ENCODE results near the gene PDE4D.
"Not testable (repeated sequence)": the region's sequence is repeated elsewhere in the genome, so short reads cannot be mapped to it uniquely, and the experiment has no call there.

Gene PDE4D

GRCh38 chr5:58958701-58959100 is 934.8 kb downstream of the PDE4D start:
- Mint-ChIP-seq H3K4me3 (no peak overlapping the region), H3K27ac (no peak overlapping the region), H3K27me3 (no peaks in the 10 kb centered on the region), H3K4me1 (no peaks in the 10 kb centered on the region), H3K36me3 (no peaks in the 10 kb centered on the region), H3K9me3 (no peaks in the 10 kb centered on the region)
- CTCF ChIA-PET = no interaction called here
- no peak for DNase-seq

DNA sequence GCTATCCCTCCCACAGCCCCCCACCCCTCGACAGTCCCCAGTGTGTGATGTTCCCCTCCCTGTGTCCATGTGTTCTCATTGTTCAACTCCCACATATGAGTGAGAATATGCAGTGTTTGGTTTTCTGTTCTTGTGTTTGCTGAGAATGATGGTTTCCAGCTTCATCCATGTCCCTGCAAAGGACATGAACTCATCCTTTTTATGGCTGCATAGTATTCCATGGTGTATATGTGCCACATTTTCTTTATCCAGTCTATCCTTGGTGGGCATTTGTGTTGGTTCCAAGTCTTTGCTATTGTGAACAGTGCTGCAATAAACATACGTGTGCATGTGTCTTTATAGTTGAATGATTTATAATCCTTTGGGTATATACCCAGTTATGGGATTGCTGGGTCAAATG is 940.3 kb downstream of the PDE4D start:
- H3K36me3 Mint-ChIP-seq, DNase-seq, H3K4me1 Mint-ChIP-seq, H3K27me3 Mint-ChIP-seq, H3K4me3 Mint-ChIP-seq, H3K27ac Mint-ChIP-seq, H3K9me3 Mint-ChIP-seq, CTCF ChIA-PET: not testable (repeated sequence)

- Mint-ChIP-seq H3K27me3 (peaks cover 4% of the 10 kb centered on the region), H3K9me3 (no peaks in the 10 kb centered on the region), H3K36me3 (no peaks in the 10 kb centered on the region), H3K4me3 (no peak overlapping the region), H3K27ac (no peak overlapping the region), H3K4me1 (no peaks in the 10 kb centered on the region)
- DNase-seq = no peak
- CTCF ChIA-PET = no interaction called here
Measured at GRCh38 chr5:58950224-58950623, 943.3 kb downstream of the PDE4D start.

DNA sequence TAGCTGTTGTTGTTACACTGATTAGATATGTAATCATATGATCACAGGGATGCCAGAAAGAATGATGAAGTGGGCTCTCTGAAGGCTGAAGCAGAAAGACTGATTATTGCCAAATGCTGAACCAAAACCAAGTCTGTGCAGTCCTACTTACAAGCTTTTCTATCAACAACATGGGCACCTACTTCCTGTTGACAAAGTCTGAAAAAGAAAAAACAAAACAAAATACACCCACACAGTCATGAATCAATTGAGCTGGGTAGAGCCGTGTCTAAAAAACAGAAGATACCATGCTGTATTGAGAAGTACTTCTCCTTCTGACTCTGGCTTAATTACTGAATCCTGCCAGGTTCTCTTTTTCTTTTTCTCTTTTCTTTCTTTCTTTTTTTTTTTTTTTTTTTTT is 947.3 kb downstream of the PDE4D start:
- no peak overlapping the region for H3K27ac Mint-ChIP-seq
- no peaks in the 10 kb centered on the region for H3K4me1 Mint-ChIP-seq
- no peak overlapping the region for H3K4me3 Mint-ChIP-seq
- H3K9me3 Mint-ChIP-seq = no peaks in the 10 kb centered on the region
- CTCF ChIA-PET = no interaction called here
- DNase-seq = no peak
- no peaks in the 10 kb centered on the region for H3K27me3 Mint-ChIP-seq
- no peaks in the 10 kb centered on the region for H3K36me3 Mint-ChIP-seq

GRCh38 chr5:58944221-58944620 is 949.3 kb downstream of the PDE4D start:
- Mint-ChIP-seq H3K9me3 (no peaks in the 10 kb centered on the region), H3K27me3 (no peaks in the 10 kb centered on the region), H3K4me1 (no peaks in the 10 kb centered on the region), H3K27ac (no peak overlapping the region), H3K36me3 (no peaks in the 10 kb centered on the region), H3K4me3 (no peak overlapping the region)
- no peak for DNase-seq
- CTCF ChIA-PET = no interaction called here

GRCh38 chr5:58940446-58940845 is 953.1 kb downstream of the PDE4D start:
- H3K27ac Mint-ChIP-seq = no peak overlapping the region
- no peaks in the 10 kb centered on the region for H3K27me3 Mint-ChIP-seq
- no peaks in the 10 kb centered on the region for H3K36me3 Mint-ChIP-seq
- H3K4me1 Mint-ChIP-seq = no peaks in the 10 kb centered on the region
- peaks cover 2% of the 10 kb centered on the region for H3K9me3 Mint-ChIP-seq
- CTCF ChIA-PET = no interaction called here
- no peak overlapping the region for H3K4me3 Mint-ChIP-seq
- no peak for DNase-seq

DNA sequence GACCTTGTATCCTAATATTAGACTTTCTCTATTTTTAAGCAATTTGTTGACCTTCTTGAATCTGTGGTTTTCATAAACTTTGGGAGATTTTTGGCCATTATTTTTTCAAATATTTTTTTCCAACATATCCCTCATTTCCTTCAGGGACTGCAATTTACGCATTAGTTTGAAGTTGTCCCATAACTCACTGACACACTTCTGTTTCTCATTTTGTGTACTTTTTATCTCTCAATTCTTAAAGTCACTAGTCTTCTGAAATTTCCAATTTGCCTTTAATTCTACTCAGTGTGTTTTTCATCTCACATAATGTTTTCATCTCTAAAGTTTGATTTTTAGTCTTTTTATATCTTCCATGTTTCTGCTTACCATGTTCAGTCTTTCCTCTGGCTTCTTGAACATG is 953.9 kb downstream of the PDE4D start:
- Mint-ChIP-seq H3K4me1 (peaks cover 6% of the 10 kb centered on the region), H3K4me3 (no peak overlapping the region), H3K27me3 (no peaks in the 10 kb centered on the region), H3K9me3 (peaks cover 2% of the 10 kb centered on the region), H3K36me3 (no peaks in the 10 kb centered on the region), H3K27ac (no peak overlapping the region)
- DNase-seq = no peak
- CTCF ChIA-PET = no interaction called here

- Mint-ChIP-seq H3K27me3 (no peaks in the 10 kb centered on the region), H3K36me3 (no peaks in the 10 kb centered on the region), H3K27ac (no peak overlapping the region), H3K4me3 (no peak overlapping the region), H3K4me1 (peaks cover 14% of the 10 kb centered on the region), H3K9me3 (peaks cover 2% of the 10 kb centered on the region)
- CTCF ChIA-PET = no interaction called here
- no peak for DNase-seq
Measured at GRCh38 chr5:58938563-58939424, 954.7 kb downstream of the PDE4D start.

DNA sequence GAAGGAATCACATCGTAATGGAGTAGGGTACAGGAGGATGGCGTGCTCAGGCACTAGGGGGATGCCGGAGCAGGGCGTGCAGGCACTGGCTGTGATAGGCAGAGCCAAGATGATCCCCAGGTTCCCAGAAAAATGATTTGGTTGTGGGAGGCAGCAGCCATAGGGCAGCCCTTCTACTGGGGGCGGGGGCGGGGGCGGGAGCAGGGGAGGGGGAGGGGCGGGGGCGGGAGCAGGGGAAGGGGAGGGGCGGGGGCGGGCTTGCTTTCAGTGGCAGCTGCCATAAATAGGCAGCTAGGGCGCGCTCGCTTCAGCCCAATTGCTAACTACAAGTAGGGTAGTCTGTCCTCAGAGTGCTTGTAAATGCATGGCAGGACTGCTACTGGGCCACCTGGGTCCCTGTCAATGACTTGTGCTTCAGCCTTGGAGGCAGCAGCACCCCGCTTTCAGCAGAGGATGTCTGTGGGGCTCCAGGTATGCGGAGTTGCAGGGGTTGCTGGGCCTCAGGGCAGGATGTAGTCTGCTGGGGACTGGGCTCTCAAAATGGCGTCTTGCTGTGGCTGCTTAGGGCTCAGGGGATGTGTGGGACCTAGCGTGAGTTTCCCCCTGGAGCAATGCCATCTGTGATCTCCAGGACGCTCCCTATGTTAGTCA is 956.4 kb downstream of the PDE4D start:
- no peak for DNase-seq
- Mint-ChIP-seq H3K9me3 (peaks cover 2% of the 10 kb centered on the region), H3K27me3 (peaks cover 3% of the 10 kb centered on the region), H3K4me3 (no peak overlapping the region), H3K27ac (no peak overlapping the region), H3K36me3 (no peaks in the 10 kb centered on the region), H3K4me1 (peaks cover 14% of the 10 kb centered on the region)
- CTCF ChIA-PET = no interaction called here

DNA sequence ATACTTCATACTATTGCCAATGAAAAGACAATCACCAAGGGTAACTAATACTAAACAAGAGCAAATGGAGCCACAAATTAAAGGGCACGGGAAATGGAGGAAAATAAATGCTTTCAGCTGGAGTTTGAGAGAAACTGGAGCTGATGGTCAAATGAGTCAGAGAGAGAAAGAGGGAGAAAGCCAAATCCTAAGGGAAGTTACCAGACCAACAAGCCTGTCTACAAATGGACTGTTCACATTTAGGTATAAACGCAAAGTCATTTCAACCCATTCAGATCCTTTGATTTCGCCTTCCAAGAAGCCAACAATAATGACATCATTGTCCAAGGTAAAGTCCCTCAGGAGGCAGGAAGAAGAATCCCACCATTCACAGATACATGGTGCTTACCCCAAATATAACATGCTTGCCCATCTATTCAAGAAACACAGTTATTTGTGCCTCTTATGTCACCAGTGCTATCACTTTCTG is 958.9 kb downstream of the PDE4D start:
- CTCF ChIA-PET = no interaction called here
- Mint-ChIP-seq H3K27ac (no peak overlapping the region), H3K9me3 (peaks cover 2% of the 10 kb centered on the region), H3K4me3 (no peak overlapping the region), H3K4me1 (peaks cover 14% of the 10 kb centered on the region), H3K27me3 (peaks cover 10% of the 10 kb centered on the region), H3K36me3 (no peaks in the 10 kb centered on the region)
- DNase-seq = no peak

DNA sequence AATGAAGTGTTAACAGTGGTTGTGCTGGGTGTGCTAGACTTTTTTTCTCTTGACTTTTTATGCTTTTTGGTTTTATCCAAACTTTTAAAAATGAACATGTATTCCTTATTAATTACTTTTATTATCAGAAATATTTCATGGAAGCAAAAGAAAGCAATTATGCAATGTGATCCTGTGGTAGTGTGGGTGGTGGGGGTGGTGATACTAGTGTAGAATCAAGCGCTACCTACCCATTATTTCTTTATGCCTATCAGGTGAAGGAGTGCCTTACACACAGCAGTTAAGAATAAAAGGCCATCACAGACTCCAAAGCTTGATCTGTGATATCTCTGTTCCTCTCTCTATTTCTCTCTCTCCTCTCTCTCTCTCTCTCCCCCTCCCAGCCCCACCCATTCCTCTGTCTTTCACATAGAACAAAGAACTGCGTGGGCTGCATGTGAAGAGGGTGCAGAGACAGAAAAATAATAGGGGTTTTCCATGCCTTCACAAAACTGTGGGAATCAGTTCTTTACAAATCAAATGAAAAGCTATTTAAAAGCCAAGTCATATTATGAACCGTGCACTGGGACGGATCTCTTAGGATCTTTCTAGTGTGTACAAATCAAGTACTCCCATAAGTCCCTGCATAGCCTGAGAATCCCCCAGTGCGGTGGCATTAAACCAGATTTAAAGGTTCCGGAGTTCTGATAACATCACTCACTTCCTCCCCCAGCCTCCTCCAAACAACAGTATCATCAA is 959.5 kb downstream of the PDE4D start:
- Mint-ChIP-seq H3K27ac (no peak overlapping the region), H3K36me3 (no peaks in the 10 kb centered on the region), H3K4me3 (no peak overlapping the region), H3K9me3 (peaks cover 2% of the 10 kb centered on the region), H3K27me3 (peaks cover 10% of the 10 kb centered on the region), H3K4me1 (peaks cover 14% of the 10 kb centered on the region)
- peak; percentile 44 for DNase-seq
- CTCF ChIA-PET = no interaction called here

DNA sequence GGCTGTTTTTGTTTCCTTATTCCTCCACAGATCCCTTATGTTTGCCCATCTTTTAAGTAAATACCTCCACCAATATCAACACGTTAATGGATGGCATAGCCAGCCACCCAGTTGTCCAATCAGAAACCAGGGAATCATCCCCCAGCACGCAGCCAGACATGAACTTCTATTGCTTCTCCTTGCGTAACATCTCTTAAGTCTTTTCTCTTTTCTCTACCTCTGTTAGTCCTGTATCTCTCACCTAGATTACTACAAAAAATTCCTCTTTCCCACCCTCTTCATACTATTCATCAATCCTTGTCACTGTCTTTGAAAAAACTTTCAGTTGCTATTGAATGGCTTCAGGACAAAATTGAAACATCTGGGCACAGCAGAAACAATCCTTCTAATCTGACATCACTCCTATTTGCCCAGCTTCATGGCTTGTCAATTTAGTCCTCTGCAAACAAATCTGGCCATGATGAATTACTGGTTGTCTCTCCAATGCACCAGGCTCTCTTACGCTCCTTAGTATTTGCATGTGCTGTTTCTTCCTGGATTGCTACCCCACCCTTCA is 961.4 kb downstream of the PDE4D start:
- DNase-seq = no peak
- H3K27me3 Mint-ChIP-seq = peaks cover 10% of the 10 kb centered on the region
- no peak overlapping the region for H3K27ac Mint-ChIP-seq
- no peaks in the 10 kb centered on the region for H3K36me3 Mint-ChIP-seq
- H3K4me3 Mint-ChIP-seq = no peak overlapping the region
- H3K4me1 Mint-ChIP-seq = peaks cover 14% of the 10 kb centered on the region
- CTCF ChIA-PET = interaction anchor here (1.3 kb wide), 1 partner anchor 46 kb away, joined by 3 read pairs; no protein-coding TSS in a partner anchor
- peaks cover 2% of the 10 kb centered on the region for H3K9me3 Mint-ChIP-seq

DNA sequence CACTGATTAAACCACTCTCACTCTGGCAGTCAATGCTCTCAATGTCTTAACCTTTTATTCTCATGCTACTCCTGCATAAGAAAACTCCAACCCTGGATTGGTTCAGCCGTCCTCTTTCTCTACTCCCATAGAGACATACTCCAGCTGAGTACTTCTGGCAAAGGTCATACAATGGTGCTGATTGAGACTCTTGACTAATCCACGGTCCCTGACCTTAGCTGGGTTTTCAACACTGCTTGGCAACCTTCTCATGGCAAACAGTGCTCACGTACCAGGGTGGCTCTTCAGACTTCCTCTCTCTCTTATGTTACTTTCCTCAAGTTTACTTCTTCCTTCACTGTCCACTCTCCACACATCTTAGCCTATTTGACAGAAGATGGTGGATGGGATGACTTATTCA is 963.0 kb downstream of the PDE4D start:
- Mint-ChIP-seq H3K36me3 (no peaks in the 10 kb centered on the region), H3K4me1 (peaks cover 18% of the 10 kb centered on the region), H3K27me3 (peaks cover 11% of the 10 kb centered on the region), H3K9me3 (no peaks in the 10 kb centered on the region), H3K4me3 (no peak overlapping the region), H3K27ac (no peak overlapping the region)
- CTCF ChIA-PET = interaction anchor here (0.6 kb wide), 1 partner anchor 44 kb away, joined by 3 read pairs; no protein-coding TSS in a partner anchor
- DNase-seq = no peak

GRCh38 chr5:58929726-58930125 is 963.8 kb downstream of the PDE4D start:
- no peak for DNase-seq
- Mint-ChIP-seq H3K27me3 (peaks cover 14% of the 10 kb centered on the region), H3K4me1 (peaks cover 13% of the 10 kb centered on the region), H3K4me3 (no peak overlapping the region), H3K36me3 (no peaks in the 10 kb centered on the region), H3K27ac (no peak overlapping the region), H3K9me3 (no peaks in the 10 kb centered on the region)
- CTCF ChIA-PET = no interaction called here

All from activated naive CD4-positive, alpha-beta T cell treated with anti-CD3 and anti-CD28 coated beads, Interleukin-2, amount 10 ng/mL, durations not matched to agents 7 days and 5 days (primary cell).